Naive thymus-derived CD4-positive, alpha-beta T cell (primary cell): ENCODE measurements around the gene CXCL6. TPM values are rescaled to one million over a fixed set of nuclear protein-coding genes. Genes with fewer than 3 reads are reported as not detected.

ENCODE experiments used
- ATAC-seq: fragments of 150-1000 bp; cut with Tn5 transposase; 2 replicates; pipeline ENCODE4 v1.10.0; 2021; ENCODE audit warnings: mild to moderate bottlenecking, moderate library complexity
- CTCF ChIA-PET: fragments of 350-600 bp; sonication (Branson Sonifier 250); formaldehyde crosslinking; loops from one replicate; lab custom pipeline; 2021; ENCODE audit warnings: antibody characterized with exemption; lab: Charles Lee
- POLR2A ChIA-PET: fragments of 350-600 bp; sonication (Branson Sonifier 250); formaldehyde crosslinking; loops from one replicate; lab custom pipeline; 2021; ENCODE audit warnings: antibody characterized with exemption, inconsistent platforms; lab: Charles Lee
- DNase-seq, 9 donors: peaks; one replicate each; pipeline versions ENCODE4 v3.0.0 to v3.0.0-alpha.2; 2020 to 2022; ENCODE audit warnings: mixed read lengths in 1 of 9
- H3K27ac ChIP-seq: one replicate; pipeline ENCODE4 v1.7.0; 2013; ENCODE audit warnings: mild to moderate bottlenecking, low read depth, low read length, moderate library complexity
- H3K27me3 ChIP-seq, 2 donors: one replicate each; pipeline ENCODE4 v1.7.0; 2013; ENCODE audit warnings: low read length in 2 of 2, mild to moderate bottlenecking in 2 of 2, moderate library complexity in 2 of 2; ENCODE audit not compliant: control insufficient read depth in 2 of 2, insufficient read depth in 2 of 2
- H3K36me3 ChIP-seq, 3 experiments: 1 replicate in 2 of 3; 2 replicates in 1 of 3; pipeline ENCODE4 v1.7.0; 2013; ENCODE audit warnings: low read length in 3 of 3, mild to moderate bottlenecking in 3 of 3, moderate library complexity in 1 of 3; ENCODE audit not compliant: insufficient read depth in 3 of 3, control insufficient read depth in 2 of 3
- H3K4me1 ChIP-seq, 2 donors: one replicate each; pipeline ENCODE4 v1.7.0; 2013; ENCODE audit warnings: low read length in 2 of 2, mild to moderate bottlenecking in 2 of 2, moderate library complexity in 1 of 2; ENCODE audit not compliant: control insufficient read depth in 2 of 2, insufficient read depth in 2 of 2
- H3K4me3 ChIP-seq: 2 replicates; pipeline ENCODE4 v1.7.0; 2013; ENCODE audit warnings: mild to moderate bottlenecking, low read length
- H3K9me3 ChIP-seq, 3 experiments: 1 replicate in 2 of 3; 2 replicates in 1 of 3; pipeline ENCODE4 v1.7.0; 2013; ENCODE audit warnings: low read length in 3 of 3; ENCODE audit not compliant: control insufficient read depth in 2 of 3
- H3K27ac Mint-ChIP-seq, 9 donors: one replicate each; pipeline ENCODE4 v1.8.0; 2020 to 2022; ENCODE audit warnings: mixed read lengths in 9 of 9, mild to moderate bottlenecking in 8 of 9, moderate library complexity in 5 of 9, inconsistent platforms in 2 of 9
- H3K27me3 Mint-ChIP-seq, 5 donors: one replicate each; pipeline ENCODE4 v1.8.0; 2021 to 2022; ENCODE audit warnings: mixed read lengths in 5 of 5, mild to moderate bottlenecking in 1 of 5
- H3K36me3 Mint-ChIP-seq, 5 donors: one replicate each; pipeline ENCODE4 v1.8.0; 2020 to 2022; ENCODE audit warnings: mixed read lengths in 5 of 5, mild to moderate bottlenecking in 3 of 5, inconsistent platforms in 1 of 5
- H3K4me1 Mint-ChIP-seq, 7 donors: one replicate each; pipeline ENCODE4 v1.8.0; 2020 to 2022; ENCODE audit warnings: mixed read lengths in 7 of 7, mild to moderate bottlenecking in 3 of 7, inconsistent platforms in 1 of 7
- H3K4me3 Mint-ChIP-seq, 10 donors: one replicate each; pipeline ENCODE4 v1.8.0; 2020 to 2022; ENCODE audit warnings: mild to moderate bottlenecking in 10 of 10, mixed read lengths in 10 of 10, moderate library complexity in 6 of 10, inconsistent platforms in 2 of 10
- H3K9me3 Mint-ChIP-seq, 11 donors: one replicate each; pipeline ENCODE4 v1.8.0; 2020 to 2022; ENCODE audit warnings: mixed read lengths in 11 of 11, mild to moderate bottlenecking in 4 of 11, inconsistent platforms in 1 of 11, moderate library complexity in 1 of 11
- intact Hi-C, 2 donors: fragments of 100-400 bp; cut with micrococcal nuclease; formaldehyde crosslinking; loops; one replicate each; pipeline ENCODE4 v1.15.1; 2023
- polyA plus RNA-seq, 2 donors: library from polyadenylated mRNA; unstranded; fragments of 300-500 nt; fragmentation: Illumina TruSeq; gene quantifications; one replicate each; pipeline ENCODE4 v1.2.3, GENCODE V29; 2021
- total RNA-seq, 6 experiments: library from RNA in 5 of 6; stranded (reverse) in 5 of 6; gene quantifications; 1 replicate in 5 of 6; 2 replicates in 1 of 6; pipeline ENCODE4 v1.2.3 and lab custom pipeline; 2021 to 2026

Gene CXCL6
- total and polyA plus RNA-seq, 7 experiments from 2014 or later: not detected

DNA sequence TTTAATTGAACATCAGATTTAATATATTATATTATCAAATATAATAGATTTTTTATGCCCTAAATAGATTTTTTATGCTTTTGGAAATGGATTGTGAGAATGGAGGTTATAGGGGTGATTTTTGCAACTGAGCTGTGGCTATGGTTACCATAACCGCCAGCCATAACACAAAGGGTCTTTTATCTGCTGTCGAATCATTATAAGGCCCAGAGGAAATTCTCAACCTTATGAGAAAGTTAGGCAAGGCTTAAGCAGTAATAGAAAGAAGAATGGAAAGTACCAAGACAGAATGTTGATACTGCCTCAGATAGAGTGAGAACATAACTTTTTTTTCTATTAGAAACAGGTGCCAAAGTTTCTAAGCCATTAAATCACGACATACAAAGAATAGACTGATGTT, 26.3 kb upstream of the CXCL6 start:
- no peaks in the 10 kb centered on the region for H3K4me1 ChIP-seq
- DNase-seq (no peak), ATAC-seq (no peak)
- H3K4me3 Mint-ChIP-seq: no peak overlapping the region
- no peaks in the 10 kb centered on the region for H3K9me3 ChIP-seq
- CTCF ChIA-PET: no interaction called here
- peaks cover 0 to 8% (median 0%) of the 10 kb centered on the region in 7 donors for H3K4me1 Mint-ChIP-seq
- peaks cover 0 to 13% (median 0%) of the 10 kb centered on the region in 5 donors for H3K27me3 Mint-ChIP-seq
- H3K27me3 ChIP-seq: no peaks in the 10 kb centered on the region
- POLR2A ChIA-PET: no interaction called here
- intact Hi-C loops: no loop called here
- H3K36me3 ChIP-seq: no peaks in the 10 kb centered on the region
- H3K27ac ChIP-seq: no peak overlapping the region
- H3K4me3 ChIP-seq: no peak overlapping the region
- H3K36me3 Mint-ChIP-seq: peaks cover 0 to under 1% (median 0%) of the 10 kb centered on the region in 5 donors
- no peak overlapping the region for H3K27ac Mint-ChIP-seq
- H3K9me3 Mint-ChIP-seq: peaks cover 0 to 19% (median 2%) of the 10 kb centered on the region in 11 donors

DNA sequence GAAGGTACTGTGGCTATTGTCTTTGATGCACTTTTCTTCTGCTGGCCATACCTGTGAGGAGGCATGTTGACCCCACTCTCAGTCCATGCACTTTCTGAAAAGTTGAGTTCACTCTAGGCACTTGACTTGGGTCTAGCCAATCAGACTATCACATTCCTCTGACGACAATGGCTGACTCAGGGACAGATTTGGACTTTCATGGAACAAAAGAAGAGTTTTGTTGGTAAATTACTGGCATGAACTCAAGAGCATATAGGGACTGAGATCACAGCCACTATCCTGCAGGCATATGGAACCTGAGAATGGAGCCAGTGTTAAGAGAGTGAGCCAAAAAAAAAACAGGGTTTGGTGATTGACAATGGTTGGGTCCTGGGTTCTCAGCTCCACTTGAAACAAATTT, 24.6 kb upstream of the CXCL6 start:
- H3K27ac ChIP-seq: no peak overlapping the region
- ATAC-seq: no peak
- no peaks in the 10 kb centered on the region for H3K36me3 ChIP-seq
- H3K27me3 ChIP-seq: no peaks in the 10 kb centered on the region
- Mint-ChIP-seq H3K4me3 (no peak overlapping the region), H3K9me3 (peaks cover 0 to 24% (median 1%) of the 10 kb centered on the region in 11 donors), H3K36me3 (peaks cover 0 to 2% (median 0%) of the 10 kb centered on the region in 5 donors), H3K27me3 (peaks cover 0 to 8% (median 0%) of the 10 kb centered on the region in 5 donors), H3K27ac (no peak overlapping the region), H3K4me1 (peaks cover 0 to 22% (median 0%) of the 10 kb centered on the region in 7 donors)
- ChIA-PET POLR2A (no interaction called here), CTCF (no interaction called here)
- no peaks in the 10 kb centered on the region for H3K9me3 ChIP-seq
- no peak for DNase-seq
- no peaks in the 10 kb centered on the region for H3K4me1 ChIP-seq
- intact Hi-C loops: no loop called here
- H3K4me3 ChIP-seq: no peak overlapping the region

DNA sequence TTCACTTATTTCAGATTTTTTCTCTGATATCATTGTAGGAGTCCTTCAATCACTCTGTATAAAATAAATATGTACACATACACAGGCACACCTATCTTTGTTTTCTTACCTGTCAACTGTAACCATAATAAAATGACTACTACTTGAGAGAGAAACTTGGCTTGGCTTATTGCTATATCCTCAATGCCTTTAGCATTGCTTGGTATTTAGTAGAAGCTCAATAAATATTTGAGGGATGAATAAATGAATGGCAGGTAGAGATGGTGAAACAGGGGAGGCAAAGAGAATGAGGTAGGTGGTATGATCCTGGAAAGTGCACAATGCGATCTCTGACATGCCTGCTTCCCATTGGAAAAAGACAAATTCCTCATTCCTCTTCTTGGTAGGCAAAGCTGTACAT, 21.8 kb upstream of the CXCL6 start:
- Histone ChIP-seq H3K4me1 (no peaks in the 10 kb centered on the region), H3K36me3 (no peaks in the 10 kb centered on the region), H3K27ac (no peak overlapping the region), H3K4me3 (no peak overlapping the region), H3K27me3 (no peaks in the 10 kb centered on the region), H3K9me3 (no peaks in the 10 kb centered on the region)
- peaks cover 0 to 33% (median 0%) of the 10 kb centered on the region in 7 donors for H3K4me1 Mint-ChIP-seq
- no peak overlapping the region for H3K4me3 Mint-ChIP-seq
- peak overlapping the region in 1 of 9 donors; percentile 54 for H3K27ac Mint-ChIP-seq
- DNase-seq: no peak
- ChIA-PET POLR2A (no interaction called here), CTCF (no interaction called here)
- H3K27me3 Mint-ChIP-seq: peaks cover 0 to 2% (median 0%) of the 10 kb centered on the region in 5 donors
- H3K9me3 Mint-ChIP-seq: peaks cover 0 to 24% (median 2%) of the 10 kb centered on the region in 11 donors
- ATAC-seq: no peak
- H3K36me3 Mint-ChIP-seq: peaks cover 0 to 2% (median 0%) of the 10 kb centered on the region in 5 donors
- intact Hi-C loops: loop anchor here in 1 of 2 donors (5.0 kb wide), 1 partner anchor 72 kb away; the partner anchor contains the start of gene CXCL8

DNA sequence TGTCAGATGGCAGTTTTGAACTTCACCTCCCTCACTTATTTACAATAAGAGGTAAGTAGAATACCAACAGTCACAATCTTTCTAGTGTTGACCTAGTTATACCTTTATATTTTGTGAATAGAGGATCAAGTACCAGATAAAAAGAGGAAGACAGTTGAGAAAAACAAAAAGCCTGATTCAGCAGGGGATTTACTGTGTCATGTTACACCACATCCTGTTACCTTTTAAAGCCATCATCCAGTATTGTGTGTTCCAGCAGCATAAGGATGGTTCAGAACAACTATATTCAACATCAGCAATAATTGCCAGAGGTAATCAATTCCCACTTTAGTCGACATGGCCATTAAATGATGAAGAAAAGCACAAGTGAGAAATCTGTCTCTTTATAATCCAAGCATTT, 21.3 kb upstream of the CXCL6 start:
- Mint-ChIP-seq H3K4me3 (peak overlapping the region in 1 of 10 donors; percentile 23), H3K4me1 (peaks cover 0 to 33% (median 0%) of the 10 kb centered on the region in 7 donors), H3K27ac (peak overlapping the region in 1 of 9 donors; percentile 54), H3K9me3 (peaks cover 0 to 24% (median 2%) of the 10 kb centered on the region in 11 donors), H3K27me3 (peaks cover 0 to 2% (median 0%) of the 10 kb centered on the region in 5 donors), H3K36me3 (peaks cover 0 to 2% (median 0%) of the 10 kb centered on the region in 5 donors)
- H3K36me3 ChIP-seq: no peaks in the 10 kb centered on the region
- intact Hi-C loops: loop anchor here in 1 of 2 donors (5.0 kb wide), 1 partner anchor 73 kb away; the partner anchor contains the start of gene CXCL8
- CTCF ChIA-PET: no interaction called here
- ATAC-seq (no peak), DNase-seq (no peak)
- POLR2A ChIA-PET: no interaction called here
- H3K27ac ChIP-seq: no peak overlapping the region
- no peak overlapping the region for H3K4me3 ChIP-seq
- H3K4me1 ChIP-seq: no peaks in the 10 kb centered on the region
- no peaks in the 10 kb centered on the region for H3K9me3 ChIP-seq
- no peaks in the 10 kb centered on the region for H3K27me3 ChIP-seq

DNA sequence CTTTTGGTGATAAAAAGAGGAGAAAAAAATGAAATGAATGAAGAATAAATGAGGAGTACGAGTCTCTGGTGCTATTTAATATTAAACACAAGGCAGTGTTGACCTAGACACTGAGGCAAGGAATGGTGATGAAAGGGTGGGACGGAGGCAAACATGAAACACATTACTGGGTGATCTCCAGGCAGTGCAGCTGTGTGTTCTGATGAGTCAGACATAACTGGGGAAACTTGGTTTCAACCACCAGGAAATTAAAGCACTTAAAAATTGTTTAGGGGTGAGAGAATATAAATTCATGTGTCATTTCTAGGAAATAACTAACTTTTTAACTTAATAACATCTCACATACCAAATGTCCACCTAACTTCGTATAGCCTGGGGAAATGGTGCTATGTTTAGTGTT, 19.7 kb upstream of the CXCL6 start:
- Histone ChIP-seq H3K36me3 (no peaks in the 10 kb centered on the region), H3K27ac (no peak overlapping the region), H3K4me3 (no peak overlapping the region), H3K27me3 (no peaks in the 10 kb centered on the region), H3K4me1 (no peaks in the 10 kb centered on the region), H3K9me3 (no peaks in the 10 kb centered on the region)
- no peak overlapping the region for H3K27ac Mint-ChIP-seq
- ChIA-PET POLR2A (no interaction called here), CTCF (no interaction called here)
- H3K4me1 Mint-ChIP-seq: peaks cover 0 to 33% (median 0%) of the 10 kb centered on the region in 7 donors
- peaks cover 0 to 24% (median 2%) of the 10 kb centered on the region in 11 donors for H3K9me3 Mint-ChIP-seq
- ATAC-seq (no peak), DNase-seq (no peak)
- intact Hi-C loops: loop anchor here in 1 of 2 donors (5.0 kb wide), 1 partner anchor 75 kb away; the partner anchor contains the start of gene CXCL8
- H3K27me3 Mint-ChIP-seq: peaks cover 0 to 2% (median 0%) of the 10 kb centered on the region in 5 donors
- H3K36me3 Mint-ChIP-seq: peaks cover 0 to 2% (median 0%) of the 10 kb centered on the region in 5 donors
- H3K4me3 Mint-ChIP-seq: no peak overlapping the region

DNA sequence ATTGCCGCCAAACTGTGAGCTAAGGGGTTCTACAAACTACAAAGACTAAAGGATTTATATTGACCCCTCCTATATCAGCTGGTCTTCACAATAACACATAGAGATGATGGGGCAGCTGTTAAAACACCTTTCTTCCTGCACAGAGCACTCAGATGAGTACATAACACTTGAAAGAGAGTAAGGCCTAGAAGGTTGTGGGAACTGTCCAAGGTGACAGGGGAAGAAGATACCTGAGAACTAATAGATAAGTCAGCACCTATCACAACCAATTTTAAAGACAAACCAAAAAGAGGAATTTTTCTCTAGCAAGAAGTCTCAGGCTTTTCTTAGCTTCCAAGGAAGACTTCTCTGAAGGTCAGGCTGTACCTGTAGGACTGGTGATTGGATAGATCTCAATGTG, 19.1 kb upstream of the CXCL6 start:
- no peaks in the 10 kb centered on the region for H3K4me1 ChIP-seq
- Mint-ChIP-seq H3K4me1 (peaks cover 0 to 33% (median 0%) of the 10 kb centered on the region in 7 donors), H3K27ac (no peak overlapping the region), H3K36me3 (peaks cover 0 to 2% (median 0%) of the 10 kb centered on the region in 5 donors), H3K9me3 (peaks cover 0 to 26% (median 2%) of the 10 kb centered on the region in 11 donors), H3K4me3 (no peak overlapping the region), H3K27me3 (peaks cover 0 to 3% (median 0%) of the 10 kb centered on the region in 5 donors)
- H3K27ac ChIP-seq: no peak overlapping the region
- no peak overlapping the region for H3K4me3 ChIP-seq
- DNase-seq (no peak), ATAC-seq (no peak)
- intact Hi-C loops: loop anchor here in 1 of 2 donors (5.0 kb wide), 1 partner anchor 75 kb away; the partner anchor contains the start of gene CXCL8
- H3K36me3 ChIP-seq: no peaks in the 10 kb centered on the region
- POLR2A ChIA-PET: no interaction called here
- H3K27me3 ChIP-seq: no peaks in the 10 kb centered on the region
- CTCF ChIA-PET: no interaction called here
- H3K9me3 ChIP-seq: no peaks in the 10 kb centered on the region

DNA sequence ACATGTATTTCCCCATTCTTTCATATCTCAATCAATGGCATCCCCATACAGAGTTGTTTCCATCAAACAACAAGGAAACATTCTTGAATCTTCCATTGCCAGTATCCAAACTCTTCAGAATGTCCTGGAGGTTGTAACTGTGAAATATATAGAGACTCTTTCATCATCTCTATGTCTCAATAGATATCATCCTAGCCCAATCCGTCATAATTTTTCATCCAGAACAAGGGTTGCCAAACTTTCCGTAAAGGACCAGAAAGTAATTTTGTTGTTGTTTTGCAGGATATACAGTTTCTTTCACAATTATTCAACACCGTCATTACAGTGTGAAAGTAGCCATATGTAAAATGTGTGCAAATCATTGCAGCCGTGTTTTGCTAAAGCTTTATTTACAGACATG, 15.2 kb upstream of the CXCL6 start:
- Histone ChIP-seq H3K27me3 (no peaks in the 10 kb centered on the region), H3K4me3 (no peak overlapping the region), H3K36me3 (no peaks in the 10 kb centered on the region), H3K9me3 (no peaks in the 10 kb centered on the region), H3K27ac (no peak overlapping the region), H3K4me1 (no peaks in the 10 kb centered on the region)
- Mint-ChIP-seq H3K9me3 (peaks cover 0 to 15% (median 2%) of the 10 kb centered on the region in 11 donors), H3K36me3 (no peaks in the 10 kb centered on the region), H3K27me3 (peaks cover 0 to 4% (median 0%) of the 10 kb centered on the region in 5 donors), H3K4me3 (no peak overlapping the region), H3K27ac (no peak overlapping the region), H3K4me1 (peaks cover 0 to 16% (median 0%) of the 10 kb centered on the region in 7 donors)
- intact Hi-C loops: no loop called here
- CTCF ChIA-PET: no interaction called here
- DNase-seq (no peak), ATAC-seq (no peak)
- POLR2A ChIA-PET: interaction anchor here (0.7 kb wide), 1 partner anchor 91 kb away, joined by 4 read pairs; no protein-coding TSS in a partner anchor
